ENCODE measurements around the gene EPHA6. TPM values are rescaled to one million over a fixed set of nuclear protein-coding genes. Genes with fewer than 3 reads are reported as not detected.

Gene EPHA6
- total RNA-seq, 1 donor from 2014 or later, result 0.11 TPM

DNA sequence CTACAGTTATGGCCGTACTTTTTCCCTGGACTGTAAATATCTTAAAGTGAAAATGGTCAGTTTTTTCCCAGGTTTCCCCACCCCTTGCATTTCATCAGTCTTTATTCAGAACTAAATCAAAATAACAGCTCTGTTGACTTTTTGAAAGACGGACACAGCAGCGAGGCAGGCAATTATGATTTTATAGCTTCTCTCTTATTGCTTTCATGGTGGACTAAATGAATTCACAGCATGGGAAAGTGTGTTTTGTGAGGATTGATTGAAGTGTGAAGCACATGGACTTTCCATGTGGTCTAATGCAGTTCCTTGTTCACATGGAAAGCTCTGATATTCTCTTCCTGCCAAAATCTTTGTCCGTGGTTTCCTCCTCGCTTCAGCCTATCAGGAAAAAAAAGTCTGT lies 681.5 kb downstream of the EPHA6 start:
- Histone ChIP-seq H3K4me1 (no peaks in the 10 kb centered on the region), H3K4me3 (no peak overlapping the region), H3K27me3 (no peaks in the 10 kb centered on the region), H3K27ac (no peak overlapping the region), H2AFZ (replicated peaks) (no peak overlapping the region), H4K20me1 (ENCODE audit: low read depth) (no peaks in the 10 kb centered on the region), H3K79me2 (ENCODE audit: low read depth) (no peaks in the 10 kb centered on the region), H3K9ac (no peak overlapping the region), H3K9me3 (ENCODE audit: low read depth) (no peaks in the 10 kb centered on the region), H3K36me3 (no peaks in the 10 kb centered on the region), H3K4me2 (no peak overlapping the region), H3F3A (ENCODE audit: low read depth) (no peaks in the 10 kb centered on the region)
- Mint-ChIP-seq H3K36me3 (no peaks in the 10 kb centered on the region), H3K27ac (no peak overlapping the region), H3K27me3 (ENCODE audit: insufficient read depth, low read depth) (no peaks in the 10 kb centered on the region), H3K4me1 (no peaks in the 10 kb centered on the region), H3K9me3 (no peaks in the 10 kb centered on the region), H3K4me3 (no peak overlapping the region)
- TF ChIP-seq, protein P1, sequence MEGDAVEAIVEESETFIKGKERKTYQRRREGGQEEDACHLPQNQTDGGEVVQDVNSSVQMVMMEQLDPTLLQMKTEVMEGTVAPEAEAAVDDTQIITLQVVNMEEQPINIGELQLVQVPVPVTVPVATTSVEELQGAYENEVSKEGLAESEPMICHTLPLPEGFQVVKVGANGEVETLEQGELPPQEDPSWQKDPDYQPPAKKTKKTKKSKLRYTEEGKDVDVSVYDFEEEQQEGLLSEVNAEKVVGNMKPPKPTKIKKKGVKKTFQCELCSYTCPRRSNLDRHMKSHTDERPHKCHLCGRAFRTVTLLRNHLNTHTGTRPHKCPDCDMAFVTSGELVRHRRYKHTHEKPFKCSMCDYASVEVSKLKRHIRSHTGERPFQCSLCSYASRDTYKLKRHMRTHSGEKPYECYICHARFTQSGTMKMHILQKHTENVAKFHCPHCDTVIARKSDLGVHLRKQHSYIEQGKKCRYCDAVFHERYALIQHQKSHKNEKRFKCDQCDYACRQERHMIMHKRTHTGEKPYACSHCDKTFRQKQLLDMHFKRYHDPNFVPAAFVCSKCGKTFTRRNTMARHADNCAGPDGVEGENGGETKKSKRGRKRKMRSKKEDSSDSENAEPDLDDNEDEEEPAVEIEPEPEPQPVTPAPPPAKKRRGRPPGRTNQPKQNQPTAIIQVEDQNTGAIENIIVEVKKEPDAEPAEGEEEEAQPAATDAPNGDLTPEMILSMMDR (IDR thresholded peaks at IDR 0.05), result no peak
- no peak for TF ChIP-seq EZH2 (IDR thresholded peaks at IDR 0.05)
- no peak for TF ChIP-seq EZH2phosphoT487 (IDR thresholded peaks at IDR 0.05)
- no peak for DNase-seq (ENCODE audit: low spot score)

DNA sequence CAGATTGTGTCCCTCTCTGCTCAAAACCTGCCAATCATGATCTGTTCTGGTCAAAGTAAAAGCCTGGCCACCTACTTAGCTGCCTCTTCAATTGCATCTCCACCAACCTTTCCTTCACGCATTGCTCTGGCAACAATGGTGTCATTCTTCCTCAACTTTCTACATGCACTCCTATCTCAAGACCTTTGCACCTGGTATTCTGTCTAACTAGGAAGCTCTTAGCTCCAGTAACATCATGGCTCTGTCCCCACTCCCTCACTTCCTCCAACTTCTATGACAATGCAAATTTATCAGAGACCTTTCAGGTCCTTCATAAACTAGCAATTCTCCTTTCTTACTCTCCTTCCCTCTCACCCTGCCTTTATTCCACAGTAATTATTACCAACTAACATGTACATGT lies 682.7 kb downstream of the EPHA6 start:
- Histone ChIP-seq H3K9me3 (ENCODE audit: low read depth) (no peaks in the 10 kb centered on the region), H2AFZ (replicated peaks) (no peak overlapping the region), H3K4me2 (no peak overlapping the region), H3F3A (ENCODE audit: low read depth) (no peaks in the 10 kb centered on the region), H3K27me3 (no peaks in the 10 kb centered on the region), H3K4me3 (no peak overlapping the region), H4K20me1 (ENCODE audit: low read depth) (no peaks in the 10 kb centered on the region), H3K79me2 (ENCODE audit: low read depth) (no peaks in the 10 kb centered on the region), H3K9ac (no peak overlapping the region), H3K27ac (no peak overlapping the region), H3K36me3 (no peaks in the 10 kb centered on the region), H3K4me1 (no peaks in the 10 kb centered on the region)
- H3K4me3 Mint-ChIP-seq, result no peak overlapping the region
- no peaks in the 10 kb centered on the region for H3K9me3 Mint-ChIP-seq
- H3K36me3 Mint-ChIP-seq, result no peaks in the 10 kb centered on the region
- H3K27me3 Mint-ChIP-seq (ENCODE audit: insufficient read depth, low read depth), result no peaks in the 10 kb centered on the region
- no peak for TF ChIP-seq EZH2 (IDR thresholded peaks at IDR 0.05)
- TF ChIP-seq, protein P1 (IDR thresholded peaks at IDR 0.05), result no peak
- no peak for DNase-seq (ENCODE audit: low spot score)
- no peaks in the 10 kb centered on the region for H3K4me1 Mint-ChIP-seq
- no peak overlapping the region for H3K27ac Mint-ChIP-seq

DNA sequence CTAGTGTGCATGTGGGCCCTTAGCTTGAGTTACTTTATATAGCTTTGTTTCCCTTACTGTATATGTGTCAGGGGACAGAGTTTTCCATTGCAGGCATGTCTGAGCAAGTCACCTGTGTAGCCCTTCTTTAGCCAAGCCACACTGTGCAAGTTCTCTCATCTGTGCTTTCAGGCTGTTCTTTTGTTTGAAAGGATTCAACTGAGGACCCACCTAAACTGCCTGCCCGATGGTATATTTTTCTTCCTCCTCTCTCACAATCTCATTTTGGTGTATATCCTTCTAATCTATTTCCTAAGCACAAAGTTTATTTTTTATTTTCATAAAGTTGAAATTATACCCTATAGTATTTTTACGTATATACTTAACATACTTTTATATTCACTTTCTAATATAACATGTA lies 690.1 kb downstream of the EPHA6 start:
- no peaks in the 10 kb centered on the region for H3K4me1 ChIP-seq
- H3K9ac ChIP-seq, result no peak overlapping the region
- H3K36me3 ChIP-seq, result no peaks in the 10 kb centered on the region
- Mint-ChIP-seq H3K9me3 (peaks cover 23% of the 10 kb centered on the region), H3K4me3 (no peak overlapping the region), H3K27ac (no peak overlapping the region), H3K36me3 (no peaks in the 10 kb centered on the region), H3K4me1 (no peaks in the 10 kb centered on the region), H3K27me3 (ENCODE audit: insufficient read depth, low read depth) (no peaks in the 10 kb centered on the region)
- no peaks in the 10 kb centered on the region for H3K79me2 ChIP-seq (ENCODE audit: low read depth)
- H3K27ac ChIP-seq, result no peak overlapping the region
- H3K27me3 ChIP-seq, result no peaks in the 10 kb centered on the region
- H3K9me3 ChIP-seq (ENCODE audit: low read depth), result peaks cover 3% of the 10 kb centered on the region
- no peak for TF ChIP-seq EZH2phosphoT487 (IDR thresholded peaks at IDR 0.05)
- TF ChIP-seq, protein P1 (IDR thresholded peaks at IDR 0.05), result no peak
- TF ChIP-seq EZH2 (IDR thresholded peaks at IDR 0.05), result no peak
- no peaks in the 10 kb centered on the region for H4K20me1 ChIP-seq (ENCODE audit: low read depth)
- H3F3A ChIP-seq (ENCODE audit: low read depth), result no peaks in the 10 kb centered on the region
- no peak overlapping the region for H2AFZ ChIP-seq (replicated peaks)
- DNase-seq (ENCODE audit: low spot score), result no peak
- H3K4me3 ChIP-seq, result no peak overlapping the region
- H3K4me2 ChIP-seq, result no peak overlapping the region

DNA sequence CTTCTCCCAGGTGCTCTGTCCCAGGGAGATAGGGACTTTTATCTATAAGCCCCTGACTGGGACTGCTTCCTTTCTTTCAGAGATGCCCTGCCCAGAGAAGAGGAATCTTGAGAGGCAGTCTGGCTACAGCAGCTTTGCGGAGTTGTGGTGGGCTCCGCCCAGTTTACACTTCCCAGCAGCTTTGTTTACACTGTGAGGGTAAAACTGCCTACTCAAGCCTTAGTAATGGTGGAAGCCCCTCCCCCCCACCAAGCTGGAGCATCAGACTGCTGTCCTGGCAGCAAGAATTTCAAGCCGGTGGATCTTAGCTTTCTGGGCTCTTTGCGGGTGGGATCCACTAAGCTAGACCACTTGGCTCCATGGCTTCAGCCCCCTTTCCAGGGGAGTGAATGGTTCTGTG lies 696.4 kb downstream of the EPHA6 start:
- Mint-ChIP-seq H3K27ac (no peak overlapping the region), H3K9me3 (peaks cover 17% of the 10 kb centered on the region), H3K4me3 (no peak overlapping the region), H3K4me1 (no peaks in the 10 kb centered on the region), H3K36me3 (no peaks in the 10 kb centered on the region), H3K27me3 (ENCODE audit: insufficient read depth, low read depth) (no peaks in the 10 kb centered on the region)
- Histone ChIP-seq H3K27ac (no peak overlapping the region), H3K4me1 (no peaks in the 10 kb centered on the region), H3K4me2 (no peak overlapping the region), H3K9ac (no peak overlapping the region), H3K9me3 (ENCODE audit: low read depth) (no peaks in the 10 kb centered on the region), H3K36me3 (no peaks in the 10 kb centered on the region), H4K20me1 (ENCODE audit: low read depth) (no peaks in the 10 kb centered on the region), H3K27me3 (no peaks in the 10 kb centered on the region), H2AFZ (replicated peaks) (peak overlapping the region; percentile 72), H3K79me2 (ENCODE audit: low read depth) (no peaks in the 10 kb centered on the region), H3K4me3 (no peak overlapping the region), H3F3A (ENCODE audit: low read depth) (no peaks in the 10 kb centered on the region)
- peak; percentile 67 for DNase-seq (ENCODE audit: low spot score)
- no peak for TF ChIP-seq EZH2 (IDR thresholded peaks at IDR 0.05)
- TF ChIP-seq, protein P1 (IDR thresholded peaks at IDR 0.05), result no peak

Measured in neural progenitor cell (in vitro differentiated cells).